GM13977 (cell line): Measurements from ENCODE around the gene LPAR3.
A peak's percentile ranks its signal among the peaks of the same experiment; 100 is the strongest.

ENCODE experiments used
- DNase-seq: peaks from one replicate; pipeline ENCODE4 v3.0.0; 2012; ENCODE audit warnings: low spot score
- CTCF ChIP-seq: IDR thresholded peaks from 2 replicates; pipeline ENCODE4 v1.5.1; 2012; ENCODE audit warnings: mild to moderate bottlenecking, control low read depth; ENCODE audit not compliant: insufficient read depth; ENCODE audit errors: extremely low read depth, missing control alignments
- in situ Hi-C: fragments of 300-500 bp; cut with MboI; formaldehyde crosslinking; loops from one replicate; pipeline ENCODE4 v1.12.0; 2022; ENCODE audit warnings: low sequenced_read_pairs, low pct_unique_long_range_greater_than_20kb, mixed read lengths, inconsistent platforms; ENCODE audit not compliant: unreplicated experiment

The LPAR3 gene

GRCh38 chr1:84873366-84873765 lies 19.6 kb downstream of the LPAR3 start:
- no peak for TF ChIP-seq CTCF
- no peak for DNase-seq
- in situ Hi-C loops: no loop called here

GRCh38 chr1:84872696-84873355 lies 20.2 kb downstream of the LPAR3 start:
- DNase-seq: no peak
- no peak for TF ChIP-seq CTCF
- in situ Hi-C loops: no loop called here

DNA sequence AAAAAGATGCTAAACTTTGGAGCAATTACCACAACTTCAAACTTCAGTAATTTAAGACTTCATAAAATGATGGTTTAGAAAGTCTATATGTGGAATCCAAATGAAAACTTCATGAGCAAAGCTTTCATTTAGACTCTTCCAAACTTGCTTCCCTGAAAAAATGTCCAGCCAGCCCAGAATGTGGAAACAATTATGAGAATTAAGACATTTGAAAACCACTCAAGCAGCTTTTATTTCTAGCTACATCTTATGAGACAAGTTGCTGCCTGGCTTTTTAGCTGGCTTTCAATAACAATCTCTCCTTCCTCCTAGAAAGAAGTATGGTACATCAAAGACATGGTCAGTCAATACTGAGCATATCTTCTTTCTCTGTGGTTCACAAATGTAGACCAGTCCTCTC lies 21.8 kb downstream of the LPAR3 start:
- no peak for TF ChIP-seq CTCF
- in situ Hi-C loops: no loop called here
- no peak for DNase-seq

- DNase-seq: no peak
- in situ Hi-C loops: no loop called here
Measured at GRCh38 chr1:84870591-84870990, 22.4 kb downstream of the LPAR3 start.

GRCh38 chr1:84869720-84870119 lies 23.3 kb downstream of the LPAR3 start:
- no peak for TF ChIP-seq CTCF
- in situ Hi-C loops: no loop called here
- DNase-seq: no peak

More at GRCh38 chr1:84870591-84870990, 22.4 kb downstream of the LPAR3 start:
- TF ChIP-seq CTCF: no peak

GRCh38 chr1:84862810-84863251 lies 30.2 kb downstream of the LPAR3 start:
- no peak for TF ChIP-seq CTCF
- in situ Hi-C loops: no loop called here
- peak; percentile 68 for DNase-seq
